GM06990 (cell line): ENCODE results near the gene HRG.
"Not testable (repeated sequence)": the region's sequence is repeated elsewhere in the genome, so short reads cannot be mapped to it uniquely, and the experiment has no call there.

Experiments used
- DNase-seq: peaks from one replicate; pipeline ENCODE4 v3.0.0-alpha.2; 2011; ENCODE audit not compliant: insufficient read length; ENCODE audit errors: extremely low read depth
- H3K27me3 ChIP-seq: replicated peaks from 2 replicates; pipeline ENCODE4 v1.6.0; 2011; ENCODE audit warnings: low read length; ENCODE audit not compliant: control insufficient read depth, insufficient read depth
- H3K36me3 ChIP-seq: 2 replicates; pipeline ENCODE4 v1.5.1; 2011; ENCODE audit warnings: low read length; ENCODE audit not compliant: control insufficient read depth, insufficient read depth
- H3K4me3 ChIP-seq: replicated peaks from 2 replicates; pipeline ENCODE4 v1.5.1; 2011; ENCODE audit warnings: low read depth, mild to moderate bottlenecking, control low read depth, low read length
- CTCF ChIP-seq: IDR thresholded peaks from 2 replicates; pipeline ENCODE4 v1.5.1; 2011; ENCODE audit warnings: low read length, control low read depth, mild to moderate bottlenecking, inconsistent platforms; ENCODE audit not compliant: insufficient read depth, poor library complexity, severe bottlenecking

HRG gene

GRCh38 chr3:186697510-186697909 is 31.7 kb downstream of the HRG start:
- H3K27me3 ChIP-seq = no peaks in the 10 kb centered on the region; the same call in 1 of the 2 replicates
- no peak for TF ChIP-seq CTCF
- no peaks in the 10 kb centered on the region for H3K36me3 ChIP-seq
- DNase-seq = no peak
- H3K4me3 ChIP-seq = no peak overlapping the region

GRCh38 chr3:186700267-186700666 is 34.5 kb downstream of the HRG start:
- TF ChIP-seq CTCF = no peak
- no peaks in the 10 kb centered on the region for H3K27me3 ChIP-seq
- no peaks in the 10 kb centered on the region for H3K36me3 ChIP-seq
- DNase-seq = peak; percentile 24
- no peak overlapping the region for H3K4me3 ChIP-seq

DNA sequence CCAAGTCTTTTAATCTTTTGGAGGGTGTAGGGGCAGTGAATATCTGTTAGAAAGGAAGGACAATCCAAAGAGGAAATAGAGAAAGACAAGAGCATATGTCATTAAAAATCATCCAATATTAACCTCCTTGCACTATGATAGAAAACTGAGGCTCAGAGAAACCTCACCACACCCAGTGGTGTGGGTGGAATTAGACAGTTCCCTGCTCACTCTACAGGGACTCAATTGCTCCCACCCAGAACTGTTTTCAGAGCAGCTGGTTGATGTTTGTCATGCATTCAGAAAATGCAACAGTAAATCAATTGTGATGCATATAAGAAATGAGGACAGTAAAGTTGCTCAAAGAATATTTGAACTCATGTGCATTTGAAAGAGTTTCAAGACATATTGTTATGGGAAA is 36.6 kb downstream of the HRG start:
- DNase-seq, H3K36me3 ChIP-seq, H3K4me3 ChIP-seq, H3K27me3 ChIP-seq: not testable (repeated sequence)

DNA sequence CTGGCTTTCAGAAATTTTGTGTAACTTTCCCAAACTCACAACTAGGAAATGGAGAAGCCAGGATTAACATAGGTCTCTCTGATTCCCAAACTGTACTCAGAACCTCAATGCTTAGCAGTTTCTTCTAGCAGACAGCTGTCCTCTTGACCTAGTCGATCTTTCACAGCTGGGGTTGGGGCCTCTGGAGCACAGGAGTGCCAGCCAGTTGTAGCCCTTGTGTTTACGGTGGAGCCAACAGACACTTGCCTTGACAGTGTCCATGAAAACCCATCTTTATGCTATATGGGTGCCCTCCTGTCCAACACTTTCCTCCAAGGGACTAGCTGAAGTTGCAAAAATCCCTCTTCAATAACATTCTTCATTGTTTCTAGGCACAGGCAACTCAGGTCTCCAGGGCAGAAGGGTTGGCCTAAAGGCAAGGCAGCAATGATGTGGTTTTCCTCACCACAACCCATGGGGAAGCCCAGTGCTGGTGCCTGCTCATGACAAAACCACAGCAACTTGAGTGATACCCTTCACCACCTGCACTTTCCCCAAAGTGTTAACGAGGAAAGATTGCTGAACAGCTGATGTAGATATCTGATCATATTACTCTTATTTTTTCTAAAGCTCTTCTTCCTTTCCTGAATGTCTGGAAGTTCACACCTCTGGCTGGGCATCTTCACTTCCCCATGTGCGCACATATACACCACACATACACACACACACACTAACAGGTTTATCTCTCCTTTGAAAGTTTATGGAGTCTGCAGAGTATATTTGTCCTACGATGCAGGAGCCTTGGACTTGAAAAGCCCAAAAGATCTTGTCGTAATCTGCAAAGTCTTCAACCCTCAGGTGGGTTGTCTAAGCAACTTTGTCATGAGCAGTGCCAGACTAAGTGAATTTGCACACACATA is 40.3 kb downstream of the HRG start:
- TF ChIP-seq CTCF = no peak
- Histone ChIP-seq H3K4me3 (no peak overlapping the region), H3K36me3 (no peaks in the 10 kb centered on the region), H3K27me3 (no peaks in the 10 kb centered on the region)
- no peak for DNase-seq

- no peaks in the 10 kb centered on the region for H3K36me3 ChIP-seq
- TF ChIP-seq CTCF = no peak
- H3K27me3 ChIP-seq = no peaks in the 10 kb centered on the region
- no peak for DNase-seq
- H3K4me3 ChIP-seq = no peak overlapping the region
Measured at GRCh38 chr3:186708983-186709679, 43.3 kb downstream of the HRG start.

DNA sequence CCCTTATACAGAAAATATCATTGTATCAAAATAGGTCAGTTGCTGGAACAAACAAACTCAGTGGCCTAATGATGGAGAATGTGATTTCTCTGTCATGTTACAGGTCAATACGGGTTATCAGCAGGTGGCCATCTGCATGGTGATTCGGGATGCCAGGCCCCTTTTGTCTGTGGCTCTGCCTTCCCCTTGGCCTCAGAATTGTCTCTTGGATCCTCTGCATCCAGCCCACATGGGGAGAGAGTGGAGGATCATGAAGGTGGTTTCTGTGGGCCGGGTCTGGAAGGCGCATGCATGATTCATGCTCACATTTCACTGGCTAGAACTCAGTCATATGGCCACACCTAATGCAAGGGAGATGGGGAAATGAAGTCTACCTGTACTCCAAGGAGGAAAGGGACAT is 44.9 kb downstream of the HRG start:
- H3K36me3 ChIP-seq, DNase-seq: not testable (repeated sequence)

More for the DNA sequence above, 44.9 kb downstream of the HRG start:
- H3K27me3 ChIP-seq, H3K4me3 ChIP-seq: not testable (repeated sequence)
